Activated B cell treated with CpG ODN at 0.5 μM for 24 hours (primary cell): Measurements from ENCODE around the gene CLEC2A. TPM values are rescaled to one million over a fixed set of nuclear protein-coding genes. Genes with fewer than 3 reads are reported as not detected.
"Not testable (repeated sequence)": the region's sequence is repeated elsewhere in the genome, so short reads cannot be mapped to it uniquely, and the experiment has no call there.

Source experiments
- ATAC-seq: fragments of 200-7000 bp; cut with Tn5 transposase; one replicate; pipeline ENCODE4 v1.10.0; 2021; ENCODE audit warnings: low read depth, mild to moderate bottlenecking, moderate library complexity
- CTCF ChIA-PET: fragments of 350-600 bp; sonication (Branson Sonifier 250); formaldehyde crosslinking; loops from one replicate; lab custom pipeline; 2021; ENCODE audit warnings: antibody characterized with exemption; lab: Charles Lee
- POLR2A ChIA-PET: fragments of 350-600 bp; sonication (Branson Sonifier 250); formaldehyde crosslinking; loops from one replicate; lab custom pipeline; 2021; ENCODE audit warnings: antibody characterized with exemption; lab: Charles Lee
- DNase-seq: peaks from one replicate; pipeline ENCODE4 v3.0.0; 2022
- H3K27ac Mint-ChIP-seq: one replicate; pipeline ENCODE4 v1.8.0; 2020; ENCODE audit warnings: mixed read lengths
- H3K27me3 Mint-ChIP-seq: one replicate; pipeline ENCODE4 v1.8.0; 2021; ENCODE audit warnings: mixed read lengths
- H3K36me3 Mint-ChIP-seq: one replicate; pipeline ENCODE4 v1.8.0; 2021; ENCODE audit warnings: low read depth, mixed read lengths
- H3K4me1 Mint-ChIP-seq: one replicate; pipeline ENCODE4 v1.8.0; 2021; ENCODE audit warnings: mixed read lengths
- H3K4me3 Mint-ChIP-seq: one replicate; pipeline ENCODE4 v1.8.0; 2020; ENCODE audit warnings: mild to moderate bottlenecking, mixed read lengths
- H3K9me3 Mint-ChIP-seq: one replicate; pipeline ENCODE4 v1.8.0; 2020; ENCODE audit warnings: mixed read lengths
- CTCF ChIP-seq: fragments of 200-600 bp; IDR thresholded peaks from one replicate; pipeline ENCODE4 v1.8.0; 2022; ENCODE audit warnings: antibody characterized with exemption, mild to moderate bottlenecking
- intact Hi-C: fragments of 100-400 bp; cut with micrococcal nuclease; formaldehyde crosslinking; loops from one replicate; pipeline ENCODE4 v1.15.1; 2024
- total RNA-seq: library from RNA; stranded (reverse); gene quantifications from 2 replicates; pipeline ENCODE4 v1.2.3, GENCODE V29; 2022

Gene CLEC2A
- total RNA-seq, 1 donor from 2014 or later, result not detected

DNA sequence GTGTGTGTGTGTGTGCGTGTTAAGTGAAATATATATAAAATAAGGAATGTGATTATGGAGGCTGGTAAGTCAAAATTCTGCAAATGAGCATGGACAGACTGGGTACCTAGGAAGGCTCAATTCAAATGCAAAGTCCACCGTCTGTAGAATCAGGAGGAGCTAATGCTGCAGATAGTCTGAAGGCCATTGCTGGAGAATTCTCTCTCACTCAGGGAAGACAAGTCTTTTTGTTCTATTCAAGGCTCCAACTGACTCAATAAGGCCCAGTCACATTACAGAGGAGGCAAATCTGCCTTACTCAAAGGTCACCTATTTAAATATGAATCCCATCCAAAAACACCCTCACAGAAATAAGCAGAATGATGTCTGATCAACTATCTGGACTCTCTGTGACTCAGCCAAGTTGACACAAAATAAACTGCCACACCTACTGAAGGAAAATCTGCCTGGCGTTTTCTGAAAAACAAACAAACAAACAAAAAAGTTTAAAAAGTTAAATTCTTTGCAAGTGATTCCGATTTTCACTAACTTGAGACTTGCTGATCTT is 51.6 kb downstream of the CLEC2A start:
- ChIA-PET POLR2A (no interaction called here), CTCF (no interaction called here)
- intact Hi-C loops, result no loop called here
- Mint-ChIP-seq H3K4me1 (peaks cover 5% of the 10 kb centered on the region), H3K36me3 (no peaks in the 10 kb centered on the region), H3K4me3 (no peak overlapping the region), H3K9me3 (no peaks in the 10 kb centered on the region), H3K27ac (no peak overlapping the region), H3K27me3 (no peaks in the 10 kb centered on the region)
- ATAC-seq (no peak), DNase-seq (no peak)
- TF ChIP-seq CTCF, result no peak

DNA sequence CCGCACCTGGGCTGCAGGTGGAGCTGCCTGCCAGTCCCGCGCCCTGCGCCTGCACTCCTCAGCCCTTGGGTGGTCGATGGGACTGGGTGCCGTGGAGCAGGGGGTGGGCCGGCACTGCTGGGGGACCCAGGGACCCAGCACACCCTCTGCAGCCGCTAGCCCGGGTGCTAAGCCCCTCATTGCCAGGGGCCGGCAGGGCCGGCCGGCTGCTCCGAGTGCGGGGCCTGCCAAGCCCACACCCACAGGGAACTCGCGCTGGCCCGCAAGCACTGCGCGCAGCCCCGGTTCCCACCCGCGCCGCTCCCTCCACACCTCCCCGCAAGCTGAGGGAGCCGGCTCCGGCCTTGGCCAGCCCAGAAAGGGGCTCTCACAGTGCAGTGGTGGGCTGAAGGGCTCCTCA is 56.0 kb downstream of the CLEC2A start:
- DNase-seq, H3K4me1 Mint-ChIP-seq, ATAC-seq, intact Hi-C loops, POLR2A ChIA-PET, H3K9me3 Mint-ChIP-seq, H3K27ac Mint-ChIP-seq, H3K4me3 Mint-ChIP-seq, H3K36me3 Mint-ChIP-seq, H3K27me3 Mint-ChIP-seq, CTCF ChIA-PET: not testable (repeated sequence)

DNA sequence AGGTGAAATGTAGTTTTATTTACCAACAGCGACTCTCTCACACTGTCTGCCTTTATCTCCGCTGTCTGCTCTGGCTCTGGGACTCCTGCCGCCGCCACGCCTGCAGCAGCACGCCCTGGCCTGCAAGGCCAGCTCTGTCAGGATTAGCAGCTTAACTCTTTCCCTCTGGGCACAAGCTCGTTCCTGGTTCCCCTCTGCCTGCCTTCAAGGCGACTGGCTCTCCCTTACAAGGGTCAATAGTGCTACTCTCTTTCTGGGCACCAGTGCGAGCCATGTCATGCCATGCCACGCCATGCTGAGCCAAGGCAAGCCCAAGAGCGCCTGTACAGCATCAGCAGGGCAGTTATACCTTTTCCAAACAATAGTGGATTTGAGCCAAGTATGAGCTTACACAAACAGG is 59.4 kb downstream of the CLEC2A start:
- H3K4me3 Mint-ChIP-seq, result no peak overlapping the region

GRCh38 chr12:9872162-9872561 is 60.0 kb downstream of the CLEC2A start:
- ChIA-PET POLR2A (interaction anchor here (1.9 kb wide), 1 partner anchor 225 kb away, joined by 4 read pairs; no protein-coding TSS in a partner anchor), CTCF (interaction anchor here (1.0 to 1.1 kb wide), 2 partner anchors 35 to 122 kb away, joined by 3 to 4 read pairs; no protein-coding TSS in a partner anchor)
- no peak for DNase-seq
- peaks cover 21% of the 10 kb centered on the region for H3K4me1 Mint-ChIP-seq
- intact Hi-C loops, result no loop called here
- no peak for TF ChIP-seq CTCF
- no peak overlapping the region for H3K4me3 Mint-ChIP-seq
- no peaks in the 10 kb centered on the region for H3K9me3 Mint-ChIP-seq
- H3K36me3 Mint-ChIP-seq, result peaks cover 10% of the 10 kb centered on the region
- peaks cover 2% of the 10 kb centered on the region for H3K27me3 Mint-ChIP-seq
- H3K27ac Mint-ChIP-seq, result no peak overlapping the region
- ATAC-seq, result no peak

More for the DNA sequence above, 59.4 kb downstream of the CLEC2A start:
- Mint-ChIP-seq H3K4me1 (peaks cover 21% of the 10 kb centered on the region), H3K9me3 (no peaks in the 10 kb centered on the region), H3K36me3 (peaks cover 10% of the 10 kb centered on the region), H3K27me3 (peaks cover 2% of the 10 kb centered on the region), H3K27ac (no peak overlapping the region)
- ATAC-seq (no peak), DNase-seq (no peak)
- CTCF ChIA-PET, result interaction anchor here (1.0 to 1.1 kb wide), 2 partner anchors 35 to 122 kb away, joined by 3 to 4 read pairs; no protein-coding TSS in a partner anchor
- POLR2A ChIA-PET, result no interaction called here
- no peak for TF ChIP-seq CTCF
- intact Hi-C loops, result no loop called here

DNA sequence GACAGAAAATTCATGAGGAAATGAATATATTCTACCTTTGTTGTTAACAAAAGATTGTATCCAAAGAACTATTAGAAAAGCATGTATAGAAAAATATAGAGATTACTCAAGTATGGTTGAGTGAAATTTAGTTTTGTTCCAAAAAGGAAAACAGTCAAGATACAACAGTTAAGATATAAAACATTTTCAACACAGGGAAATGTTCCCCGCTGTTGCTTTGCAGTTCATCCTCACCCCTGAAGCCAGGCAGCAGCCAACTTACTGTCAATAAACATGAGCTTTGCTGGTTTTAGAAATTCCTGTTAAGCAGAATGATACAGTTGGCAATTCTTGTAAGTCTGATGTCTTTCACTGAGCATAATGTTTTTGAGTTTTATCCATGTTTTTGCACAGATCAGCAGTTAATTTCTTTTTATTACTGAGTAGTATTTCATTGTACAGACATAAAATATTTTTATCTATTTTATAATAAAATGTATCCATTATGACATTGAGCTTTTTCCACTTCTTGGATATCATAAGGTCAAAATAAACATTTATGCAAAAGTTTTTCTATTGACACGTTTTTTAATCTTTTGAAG is 61.8 kb downstream of the CLEC2A start:
- no peak for TF ChIP-seq CTCF
- peaks cover 2% of the 10 kb centered on the region for H3K27me3 Mint-ChIP-seq
- CTCF ChIA-PET, result interaction anchor here (1.4 kb wide), 1 partner anchor 73 kb away, joined by 4 read pairs; no protein-coding TSS in a partner anchor
- ATAC-seq (no peak), DNase-seq (no peak)
- H3K36me3 Mint-ChIP-seq, result peaks cover 10% of the 10 kb centered on the region
- H3K27ac Mint-ChIP-seq, result peak overlapping the region; percentile 98
- peak overlapping the region; percentile 95 for H3K4me3 Mint-ChIP-seq
- POLR2A ChIA-PET, result interaction anchor here (1.9 kb wide), 1 partner anchor 223 kb away, joined by 4 read pairs; no protein-coding TSS in a partner anchor
- H3K4me1 Mint-ChIP-seq, result peaks cover 30% of the 10 kb centered on the region
- intact Hi-C loops, result no loop called here
- H3K9me3 Mint-ChIP-seq, result no peaks in the 10 kb centered on the region
